K562 (cell line): Measurements from ENCODE around the gene TSPYL4.

Experiments
- FOXA1 ChIP-seq: fragments of 450-650 bp; IDR thresholded peaks from 2 replicates; pipeline ENCODE4 v1.6.1; 2016; ENCODE audit warnings: mild to moderate bottlenecking, borderline replicate concordance
- HNRNPH1 ChIP-seq: fragments of 200-400 bp; formaldehyde crosslinking; optimal IDR thresholded peaks from 2 replicates; pipeline ENCODE3; 2017; ENCODE audit warnings: low read depth, mild to moderate bottlenecking, low read length, moderate library complexity
- MEF2A ChIP-seq: IDR thresholded peaks from 2 replicates; pipeline ENCODE4 v1.6.1; 2011; ENCODE audit warnings: low read depth, mild to moderate bottlenecking, low read length, moderate library complexity; ENCODE audit not compliant: control insufficient read depth
- MXI1 ChIP-seq: IDR thresholded peaks from 2 replicates; pipeline ENCODE4 v1.6.1; 2011; ENCODE audit warnings: low read depth, mild to moderate bottlenecking, improper control_type of control experiment, low read length
- NR0B1 ChIP-seq: fragments of 450-650 bp; IDR thresholded peaks from one replicate; pipeline ENCODE4 v1.6.1; 2018; ENCODE audit warnings: mild to moderate bottlenecking, moderate library complexity; ENCODE audit not compliant: partially characterized antibody
- RNF2 ChIP-seq: sonication (generic); IDR thresholded peaks from 2 replicates; pipeline ENCODE4 v1.6.1; 2016
- SPI1 ChIP-seq: IDR thresholded peaks from 2 replicates; pipeline ENCODE4 v1.6.1; 2011; ENCODE audit warnings: low read depth, low read length, control low read depth, borderline replicate concordance
- SREBF1 ChIP-seq: fragments of 150-350 bp; IDR thresholded peaks from 2 replicates; pipeline ENCODE4 v1.6.1; 2014; ENCODE audit warnings: antibody characterized with exemption, low read depth, low read length, borderline replicate concordance
- ZBTB11 ChIP-seq, 3 experiments: fragments of 200-800 bp in 1 of 3; fragments of 250-450 bp in 1 of 3; fragments of 450-650 bp in 1 of 3; sonication (Bioruptor Pico) in 1 of 3; sonication (Bioruptor generic) in 1 of 3; formaldehyde crosslinking in 1 of 3; IDR thresholded peaks; 2 replicates each; pipeline versions ENCODE4 v1.6.1 to v1.8.0; 2016 to 2022; ENCODE audit warnings: mild to moderate bottlenecking in 2 of 3, missing genetic modification characterization in 2 of 3, missing compliant biosample characterization in 1 of 3, moderate library complexity in 1 of 3
- ZC3H4 ChIP-seq: sonication (generic); formaldehyde crosslinking; IDR thresholded peaks from 2 replicates; pipeline ENCODE4 v1.9.0; 2021; ENCODE audit warnings: missing genetic modification reagents, borderline replicate concordance

- TF ChIP-seq NR0B1: no peak
- TF ChIP-seq HNRNPH1: no peak
- TF ChIP-seq SPI1: no peak
- no peak for TF ChIP-seq SREBF1
- TF ChIP-seq MXI1: no peak
- no peak for TF ChIP-seq MEF2A
- no peak for TF ChIP-seq FOXA1
- no peak for TF ChIP-seq ZC3H4
- no peak for TF ChIP-seq RNF2
- TF ChIP-seq ZBTB11 (CRISPR knock-in tag; IDR thresholded peaks at IDR 0.05): no peak
These were observed 26.5 kb upstream of the TSPYL4 start for GRCh38 chr6:116280161-116280932.
